ENCODE results near the gene ATP5F1D.
"Not testable (repeated sequence)": the region's sequence is repeated elsewhere in the genome, so short reads cannot be mapped to it uniquely, and the experiment has no call there.

Gene ATP5F1D

DNA sequence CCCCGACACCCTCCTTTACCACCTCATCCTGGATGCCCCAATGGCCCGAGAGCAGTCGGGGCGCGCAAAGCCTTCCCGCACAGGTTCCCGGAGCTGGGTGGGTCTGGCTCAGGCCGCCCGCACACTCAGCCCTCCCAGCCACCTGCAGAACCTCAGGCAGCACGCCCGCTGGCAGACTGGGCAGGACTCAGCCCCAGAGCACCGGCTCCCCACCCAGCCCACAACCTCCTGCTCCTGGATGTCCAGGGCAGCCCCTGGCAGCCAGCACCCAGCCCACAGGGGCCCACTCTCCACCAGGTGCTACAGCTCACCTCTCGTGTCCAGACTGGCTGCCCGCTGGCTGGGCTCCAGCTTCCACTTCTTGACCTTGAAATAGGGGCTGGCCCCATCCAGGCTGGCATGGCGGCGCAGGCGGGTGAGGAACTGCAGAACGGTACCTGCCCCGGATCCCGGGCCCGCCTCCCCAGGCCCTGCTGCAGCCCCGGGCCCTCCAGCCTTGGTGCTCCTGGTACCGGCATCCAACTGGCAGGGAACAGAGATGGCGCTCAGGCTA, 8.4 kb upstream of the ATP5F1D start:
- DNase-seq = no peak

DNA sequence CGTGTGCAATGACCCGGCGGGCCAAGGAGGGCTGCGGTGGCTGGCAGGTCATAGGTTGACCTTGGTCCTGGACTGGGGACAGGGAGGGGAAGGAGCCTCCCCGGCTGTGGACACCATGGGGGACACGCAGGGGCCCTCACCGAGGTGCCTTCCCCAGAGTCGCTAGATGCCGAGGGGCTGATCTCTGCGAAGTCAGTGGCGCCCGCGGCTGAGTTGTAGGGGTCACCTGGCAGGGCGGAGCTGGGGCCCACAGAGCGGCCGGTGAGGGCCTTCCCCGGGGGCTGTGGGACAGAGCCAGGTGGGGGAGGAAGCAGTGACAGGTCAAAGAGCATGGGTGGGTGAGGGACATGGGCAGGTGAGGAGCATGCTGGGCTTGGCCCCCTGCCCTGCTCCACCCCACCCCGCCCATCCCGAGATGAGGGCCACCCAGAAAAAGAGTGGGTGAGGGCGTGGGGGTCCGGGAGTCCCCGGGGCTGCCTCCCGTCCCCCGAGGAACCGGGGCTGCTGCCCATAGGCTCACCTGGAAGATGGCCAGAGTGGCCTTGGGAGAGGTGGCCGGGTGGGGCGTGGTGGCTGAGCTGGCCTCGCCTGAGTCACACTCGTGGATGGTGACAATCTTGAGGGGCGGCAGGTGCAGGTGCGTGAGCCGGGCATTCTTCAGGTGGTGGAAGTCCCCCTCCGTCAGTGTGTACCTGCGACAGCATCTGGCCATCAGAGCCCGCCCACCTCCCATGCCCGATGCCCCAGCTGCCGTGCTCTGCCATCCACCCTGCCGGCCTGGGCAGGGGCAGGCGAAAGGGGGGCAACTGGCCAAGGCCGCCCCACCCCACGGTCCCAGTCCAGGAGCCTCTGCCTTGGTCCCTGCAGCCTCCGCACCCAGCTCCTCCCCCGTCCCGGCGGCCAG, 7.2 kb upstream of the ATP5F1D start:
- DNase-seq = no peak

DNA sequence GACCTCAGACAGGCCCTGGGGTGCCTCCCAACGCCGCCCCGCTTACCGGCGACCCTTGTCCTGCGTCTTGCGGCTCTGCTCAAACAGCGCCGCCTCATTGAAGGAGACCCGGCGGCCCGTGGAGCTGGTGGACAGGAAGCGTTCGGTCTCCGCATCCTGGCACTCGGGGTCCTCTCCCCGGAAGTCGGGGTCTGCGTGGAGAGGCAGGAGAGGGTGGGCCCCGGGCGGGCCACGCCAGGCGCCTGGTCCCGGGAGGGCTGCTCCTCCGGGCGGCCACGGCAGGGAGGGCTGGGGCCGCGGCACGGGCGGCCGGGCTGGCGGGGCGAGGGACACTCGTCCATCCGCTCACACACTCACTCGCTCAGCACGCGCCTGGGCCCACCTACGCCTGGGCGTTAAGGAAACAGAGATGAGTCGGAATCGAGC, 6.6 kb upstream of the ATP5F1D start:
- no peak for DNase-seq

DNA sequence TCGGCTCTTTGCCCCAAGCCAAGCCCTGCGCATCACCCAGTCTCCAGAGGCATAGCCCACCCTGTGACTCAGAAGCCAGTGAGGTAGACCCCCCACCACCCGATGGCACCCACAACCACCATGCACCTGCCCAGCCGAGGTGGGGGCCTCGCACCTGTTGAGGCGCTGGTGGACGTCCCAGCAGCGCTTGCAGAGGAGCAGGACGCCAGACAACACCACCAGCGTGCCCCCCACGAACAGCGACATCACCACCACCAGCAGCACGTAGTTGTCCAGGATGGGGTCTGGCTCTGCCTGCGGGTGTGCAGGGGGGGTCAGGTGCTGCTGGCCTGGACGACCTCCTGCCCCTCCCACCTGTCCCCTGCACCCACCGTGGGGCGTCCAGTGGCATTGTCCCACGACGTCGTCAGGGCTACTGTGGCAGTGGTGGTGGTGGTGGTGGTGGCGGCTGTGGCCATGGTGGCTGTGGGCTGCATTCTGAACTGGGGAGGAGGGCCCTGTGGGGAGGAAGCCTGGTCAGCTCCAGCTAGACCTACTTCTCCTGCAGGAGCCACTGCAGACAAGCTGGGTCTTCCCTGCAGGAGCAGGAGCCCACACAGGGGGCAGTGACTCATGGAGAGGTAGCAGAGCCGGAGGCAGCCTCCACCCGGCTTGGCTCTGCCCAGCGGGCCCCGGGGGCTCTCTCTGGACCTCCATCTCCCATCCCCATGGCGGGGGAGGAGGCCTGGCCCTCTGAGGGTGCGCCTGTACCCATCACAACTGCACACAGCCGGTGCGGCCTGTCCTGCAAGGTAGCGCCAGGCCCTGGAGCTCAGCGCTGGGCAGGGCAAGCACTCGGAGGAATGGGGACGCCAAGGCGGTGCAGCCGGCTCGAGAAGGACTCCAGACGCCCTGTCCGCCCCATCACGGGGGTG, 5.7 kb upstream of the ATP5F1D start:
- no peak for DNase-seq

DNA sequence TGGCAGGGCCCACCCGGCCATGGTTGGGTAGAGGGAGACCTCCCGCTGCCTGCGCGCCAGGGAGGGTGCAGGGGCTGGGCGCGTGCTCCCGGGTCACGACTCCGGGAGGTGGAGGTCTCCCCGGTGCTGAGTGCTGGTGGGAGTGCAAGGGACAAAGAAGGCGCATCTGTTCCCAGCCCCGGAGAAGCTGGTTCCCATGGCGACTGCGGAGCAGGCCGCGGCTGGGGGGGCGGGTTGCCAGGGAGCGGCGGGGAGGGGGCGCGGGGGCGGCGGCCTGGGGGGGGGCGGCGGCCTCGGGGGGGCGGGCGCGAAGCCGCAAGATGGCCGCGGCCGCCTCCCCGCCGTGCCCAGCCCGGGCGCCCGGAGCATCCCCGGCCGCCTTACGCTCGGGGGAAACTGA, 5.0 kb upstream of the ATP5F1D start:
- peak; percentile 21 for DNase-seq

DNA sequence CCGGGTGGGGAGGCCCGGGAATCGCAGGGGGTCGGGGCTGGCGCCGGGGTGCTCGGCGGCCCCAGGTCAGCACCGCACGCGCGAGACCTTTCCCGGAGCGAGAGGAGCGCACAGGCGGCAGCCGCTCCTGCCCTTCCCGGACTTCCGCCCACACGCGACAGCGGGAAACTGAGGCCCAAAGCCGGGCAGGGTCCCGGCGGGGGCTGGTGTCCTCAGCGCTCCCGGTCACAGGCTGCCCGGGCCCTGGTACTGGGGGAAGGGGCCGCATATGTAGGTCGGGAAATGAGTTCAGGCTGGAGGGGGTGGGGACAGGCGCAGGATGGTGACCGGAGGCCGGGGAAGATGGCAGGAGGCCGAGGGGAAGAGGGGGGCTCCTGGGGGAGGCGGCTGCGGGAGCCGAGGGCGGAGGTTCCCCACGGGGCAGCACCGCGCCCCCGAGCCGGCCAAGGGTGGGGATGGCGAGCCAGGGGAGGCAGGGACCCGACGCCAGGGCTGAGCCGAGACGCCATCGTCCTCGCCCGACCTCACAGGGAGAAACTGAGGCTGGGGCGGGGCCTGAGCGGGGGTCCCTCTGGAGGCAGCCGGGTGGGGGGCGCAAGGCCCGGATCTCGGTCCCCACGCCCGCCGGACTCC, 4.4 kb upstream of the ATP5F1D start:
- no peak for DNase-seq

DNA sequence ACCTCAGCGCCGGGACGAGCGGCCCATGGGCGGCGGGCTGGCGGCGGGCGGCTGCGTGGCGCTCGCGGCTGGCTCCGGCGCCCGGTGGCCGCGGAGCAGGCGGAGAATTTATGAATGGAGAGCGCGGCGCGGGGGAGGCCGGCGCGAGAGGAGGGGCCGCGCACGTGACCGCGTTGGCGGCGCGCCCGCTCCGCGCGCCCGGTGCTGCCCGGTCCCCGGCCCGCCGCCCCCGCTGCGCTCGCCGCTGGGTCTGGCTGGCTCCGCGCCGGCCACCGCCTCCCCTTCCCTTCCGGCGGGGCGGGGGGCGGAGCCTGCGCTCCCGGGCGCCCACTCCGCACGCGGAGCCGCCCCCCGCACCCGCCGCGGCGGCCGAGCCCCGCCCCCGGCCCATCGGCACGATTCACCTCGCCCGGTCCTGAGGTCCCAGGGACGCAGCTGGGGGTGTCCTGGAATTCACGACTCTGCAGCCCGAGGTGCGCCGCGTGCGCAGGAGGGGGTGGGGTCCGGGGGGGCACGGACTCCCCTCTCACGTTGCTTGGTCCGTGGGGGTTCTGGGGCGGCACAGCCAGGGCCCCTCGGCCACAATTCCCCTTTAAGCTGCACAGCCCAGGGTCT, 3.7 kb upstream of the ATP5F1D start, which contains the start of gene CBARP:
Gene CBARP, minus strand, starts transcription at position 252 of the 615 bp plus-strand sequence. CDS start 1,905 bp downstream, outside the sequence.
- DNase-seq = peak; percentile 16

DNA sequence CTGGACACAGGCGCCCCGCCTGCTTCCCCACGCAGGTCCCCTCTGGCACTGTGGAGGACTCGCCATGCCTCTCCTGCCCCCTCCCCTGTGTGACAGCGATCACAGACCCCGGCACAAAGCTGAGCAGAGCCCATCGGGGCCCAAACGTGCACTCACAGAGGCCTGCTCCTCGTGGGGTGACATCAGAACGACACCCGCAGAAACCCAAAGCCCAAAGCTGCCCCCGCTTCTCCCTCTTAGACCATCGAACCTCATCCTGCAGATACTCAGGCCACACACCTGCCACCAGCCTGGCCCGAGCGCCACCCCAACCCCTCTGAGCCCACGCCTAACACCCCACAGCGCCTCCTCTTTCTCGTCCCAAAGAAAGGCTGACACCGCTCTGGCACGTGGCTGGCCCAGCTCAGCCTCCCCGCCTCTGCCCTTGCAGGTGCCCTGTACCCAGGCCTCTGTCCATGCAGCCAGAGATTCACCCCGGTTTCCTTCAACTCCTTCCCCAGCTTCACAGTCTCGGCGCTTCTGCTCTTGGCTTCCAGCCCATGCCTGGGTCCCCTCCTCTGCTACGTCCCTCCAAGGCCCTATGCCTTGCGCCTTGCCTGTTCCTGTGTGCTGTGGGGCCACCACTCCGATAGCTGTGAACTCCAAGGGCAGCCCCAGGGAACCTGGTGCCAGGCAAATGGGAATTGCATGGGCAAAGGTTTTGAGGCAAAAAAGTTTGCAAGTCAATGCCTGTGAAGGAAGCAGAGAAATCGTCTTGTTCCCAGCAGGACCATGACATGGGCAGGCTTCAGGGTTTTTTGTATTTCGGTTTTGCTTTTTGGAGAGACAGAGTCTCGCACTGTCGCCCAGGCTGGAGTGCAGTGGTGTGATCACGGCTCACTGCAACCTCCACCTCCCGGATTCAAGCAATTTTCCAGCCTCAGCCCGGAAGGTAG, 2.9 kb upstream of the ATP5F1D start:
- no peak for DNase-seq

DNA sequence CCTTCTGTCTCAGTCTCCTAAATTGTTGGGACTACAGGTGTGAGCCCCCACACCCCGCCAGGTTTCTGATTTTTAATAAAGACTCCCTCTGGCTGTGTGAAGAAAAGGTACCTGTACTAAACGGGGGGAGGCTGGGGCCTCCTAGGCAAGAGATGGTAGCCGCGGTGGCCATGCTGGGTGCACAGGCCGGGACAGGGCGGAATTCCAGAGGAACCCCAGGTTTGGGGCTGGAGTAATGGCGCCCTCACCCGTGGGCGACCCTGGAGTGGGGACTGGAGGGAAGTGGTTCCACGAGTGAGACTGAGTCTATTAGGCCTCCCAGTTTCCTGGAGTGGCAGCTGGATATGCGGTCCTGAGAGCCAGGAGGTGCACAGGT, 2.1 kb upstream of the ATP5F1D start:
- DNase-seq = no peak

DNA sequence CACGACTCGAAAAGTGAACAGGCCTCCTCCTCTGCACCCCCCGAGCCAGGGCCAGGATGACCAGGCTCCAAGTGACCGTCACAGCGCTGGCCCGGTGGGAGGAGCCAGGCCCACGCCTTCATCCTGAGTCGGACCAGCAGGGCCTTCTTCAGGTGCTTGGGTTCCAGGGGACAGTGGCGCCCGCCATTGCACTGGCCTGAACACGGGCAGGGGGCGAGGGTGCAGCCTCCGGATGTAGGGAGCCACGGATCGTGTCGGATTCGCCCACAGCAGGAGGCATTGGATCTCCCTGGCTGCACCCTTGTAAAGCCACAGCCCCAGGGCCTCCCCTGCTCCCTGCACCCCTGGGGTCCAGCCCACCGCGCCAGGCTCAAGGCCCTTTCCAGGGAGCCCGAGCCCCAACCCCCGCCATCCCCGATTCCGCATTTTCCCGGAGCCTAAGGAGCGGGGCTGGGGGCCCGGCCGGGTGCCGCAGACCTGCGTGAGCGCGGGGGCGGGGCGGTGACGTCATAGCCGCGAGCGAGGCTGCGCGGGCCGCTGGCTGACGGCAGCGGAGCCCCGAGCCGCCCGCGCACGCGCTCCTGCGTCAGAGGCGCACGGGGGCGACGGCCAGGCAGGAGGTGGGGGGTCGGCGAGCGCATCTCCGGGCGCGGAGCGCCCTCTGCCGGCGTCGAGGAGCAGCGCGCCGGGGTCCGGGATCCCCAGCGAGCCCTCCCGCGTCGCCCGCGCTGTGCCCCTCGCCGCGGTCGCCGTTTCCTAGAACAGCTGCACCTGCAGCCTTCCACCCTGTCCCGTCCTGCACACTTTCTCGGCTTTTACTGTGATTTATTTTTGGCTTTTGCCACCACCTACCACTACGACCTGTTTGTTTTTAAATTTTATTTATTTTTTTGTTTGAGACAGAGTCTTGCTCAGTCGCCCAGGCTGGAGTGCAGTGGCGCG, 1.5 kb upstream of the ATP5F1D start:
- DNase-seq = peak; percentile 83

DNA sequence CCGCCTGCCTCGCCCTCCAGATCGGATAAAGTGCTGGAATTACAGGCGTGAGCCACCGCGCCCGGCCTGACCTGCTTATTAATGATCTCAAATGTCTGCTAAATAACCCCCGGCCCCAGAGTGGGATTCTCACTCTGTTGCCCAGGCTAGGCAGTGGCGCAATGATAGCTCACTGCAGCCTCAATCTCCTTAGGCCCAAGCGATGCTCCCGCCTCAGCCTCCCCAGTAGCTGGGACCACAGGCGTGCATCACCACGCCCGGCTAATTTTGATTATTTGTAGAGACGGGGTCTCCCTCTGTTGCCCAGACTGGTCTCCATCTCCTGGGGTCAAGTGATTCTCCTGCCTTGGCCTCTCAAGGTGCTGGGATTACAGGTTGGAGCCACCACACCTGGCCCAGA, 626 bp upstream of the ATP5F1D start:
- no peak for DNase-seq

DNA sequence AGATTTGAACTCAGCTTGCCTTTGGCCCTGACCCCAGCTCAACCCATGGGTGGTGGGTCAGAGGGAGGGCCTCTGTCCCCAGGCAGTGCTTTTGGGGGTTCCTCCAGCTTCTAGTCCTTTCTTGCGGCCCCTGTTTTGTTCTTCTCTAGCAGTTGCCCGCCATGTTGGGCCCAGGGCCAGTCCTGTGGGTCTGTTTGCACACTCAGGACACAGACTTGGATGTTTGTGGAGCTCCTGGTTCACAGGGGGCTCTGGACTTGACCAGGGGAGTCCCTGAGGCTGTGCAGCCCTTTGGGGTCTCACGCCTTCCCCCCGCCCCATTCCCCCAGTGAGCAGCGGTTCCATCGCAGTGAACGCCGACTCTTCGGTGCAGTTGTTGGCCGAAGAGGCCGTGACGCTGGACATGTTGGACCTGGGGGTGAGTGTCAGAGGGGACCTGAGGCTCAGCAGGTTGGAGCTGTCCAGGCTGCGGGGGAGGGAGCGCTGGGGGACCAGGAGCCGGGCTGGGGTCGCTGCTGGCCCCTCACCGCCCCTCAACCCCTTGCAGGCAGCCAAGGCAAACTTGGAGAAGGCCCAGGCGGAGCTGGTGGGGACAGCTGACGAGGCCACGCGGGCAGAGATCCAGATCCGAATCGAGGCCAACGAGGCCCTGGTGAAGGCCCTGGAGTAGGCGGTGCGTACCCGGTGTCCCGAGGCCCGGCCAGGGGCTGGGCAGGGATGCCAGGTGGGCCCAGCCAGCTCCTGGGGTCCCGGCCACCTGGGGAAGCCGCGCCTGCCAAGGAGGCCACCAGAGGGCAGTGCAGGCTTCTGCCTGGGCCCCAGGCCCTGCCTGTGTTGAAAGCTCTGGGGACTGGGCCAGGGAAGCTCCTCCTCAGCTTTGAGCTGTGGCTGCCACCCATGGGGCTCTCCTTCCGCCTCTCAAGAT, 2.5 kb downstream of the ATP5F1D start:
- DNase-seq = peak; percentile 37

DNA sequence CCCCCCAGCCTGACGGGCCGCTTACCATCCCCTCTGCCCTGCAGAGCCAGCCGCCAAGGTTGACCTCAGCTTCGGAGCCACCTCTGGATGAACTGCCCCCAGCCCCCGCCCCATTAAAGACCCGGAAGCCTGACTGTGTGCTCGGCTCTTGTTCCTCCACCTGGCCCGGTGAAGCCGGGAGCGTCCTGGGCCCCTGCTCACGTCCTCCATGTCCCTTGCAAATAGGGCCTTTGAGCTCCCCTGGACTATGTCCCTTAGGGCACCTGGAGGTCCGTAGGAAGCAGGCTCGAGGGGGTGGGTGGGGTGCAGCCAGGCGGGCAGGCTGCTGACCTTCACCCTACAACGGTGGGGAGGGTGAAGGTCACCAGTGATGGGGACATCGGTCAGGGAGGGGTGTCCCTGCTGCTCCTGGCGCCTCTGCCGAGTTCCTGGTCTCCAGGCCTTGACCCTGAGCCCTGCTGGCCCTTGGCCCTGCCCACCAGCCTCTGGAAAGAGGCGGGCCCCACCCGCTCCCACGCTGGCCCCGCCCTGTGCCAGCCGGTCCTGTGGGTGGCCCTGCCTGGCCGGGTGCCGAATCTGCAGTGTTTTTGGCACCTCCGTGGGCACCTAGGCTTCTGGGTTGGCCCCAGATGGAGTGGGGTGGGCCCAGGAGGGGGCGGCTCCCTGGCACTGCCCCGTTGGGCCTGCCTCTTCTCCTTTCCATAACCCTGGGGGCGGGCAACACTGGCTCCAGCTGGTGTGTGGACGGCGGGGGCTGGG, 3.3 kb downstream of the ATP5F1D start:
- DNase-seq = no peak

DNA sequence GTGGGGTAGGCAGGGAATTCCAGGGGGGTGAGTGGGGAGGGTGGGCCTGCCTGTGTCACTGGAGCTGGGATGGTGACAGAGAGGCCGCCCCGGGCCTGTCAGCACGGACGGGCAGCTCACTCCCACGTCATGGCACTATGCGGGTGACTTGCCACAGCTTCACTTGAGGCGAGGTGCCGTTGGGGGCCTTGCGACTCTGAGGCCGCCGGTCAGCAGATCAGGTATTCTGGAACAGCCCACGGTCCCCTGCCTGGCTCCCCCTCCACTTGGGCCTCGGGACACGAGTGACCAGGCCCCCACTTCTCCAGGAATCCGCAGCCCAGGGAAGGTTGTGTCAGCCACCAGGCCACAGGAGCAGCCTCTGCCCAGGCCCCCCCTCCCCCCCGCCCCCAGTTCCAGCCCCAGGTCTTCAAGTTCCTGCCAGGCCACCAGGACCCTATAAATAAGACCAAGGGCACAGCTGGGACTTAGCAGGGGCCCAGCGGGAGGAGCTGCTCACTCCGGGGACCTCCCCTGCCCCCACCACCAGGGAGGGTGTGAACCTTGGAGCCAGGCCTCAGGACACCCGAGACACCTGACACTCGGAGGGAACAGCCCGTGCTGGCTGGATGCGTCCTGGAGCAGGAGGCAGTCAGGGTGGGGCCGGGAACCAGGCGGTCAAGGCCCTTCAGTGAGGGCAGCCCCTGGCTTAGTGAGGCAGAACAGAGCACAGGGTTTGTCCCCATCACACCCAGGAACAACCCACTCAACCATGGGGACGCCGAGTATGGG, 4.1 kb downstream of the ATP5F1D start:
- DNase-seq = no peak

DNA sequence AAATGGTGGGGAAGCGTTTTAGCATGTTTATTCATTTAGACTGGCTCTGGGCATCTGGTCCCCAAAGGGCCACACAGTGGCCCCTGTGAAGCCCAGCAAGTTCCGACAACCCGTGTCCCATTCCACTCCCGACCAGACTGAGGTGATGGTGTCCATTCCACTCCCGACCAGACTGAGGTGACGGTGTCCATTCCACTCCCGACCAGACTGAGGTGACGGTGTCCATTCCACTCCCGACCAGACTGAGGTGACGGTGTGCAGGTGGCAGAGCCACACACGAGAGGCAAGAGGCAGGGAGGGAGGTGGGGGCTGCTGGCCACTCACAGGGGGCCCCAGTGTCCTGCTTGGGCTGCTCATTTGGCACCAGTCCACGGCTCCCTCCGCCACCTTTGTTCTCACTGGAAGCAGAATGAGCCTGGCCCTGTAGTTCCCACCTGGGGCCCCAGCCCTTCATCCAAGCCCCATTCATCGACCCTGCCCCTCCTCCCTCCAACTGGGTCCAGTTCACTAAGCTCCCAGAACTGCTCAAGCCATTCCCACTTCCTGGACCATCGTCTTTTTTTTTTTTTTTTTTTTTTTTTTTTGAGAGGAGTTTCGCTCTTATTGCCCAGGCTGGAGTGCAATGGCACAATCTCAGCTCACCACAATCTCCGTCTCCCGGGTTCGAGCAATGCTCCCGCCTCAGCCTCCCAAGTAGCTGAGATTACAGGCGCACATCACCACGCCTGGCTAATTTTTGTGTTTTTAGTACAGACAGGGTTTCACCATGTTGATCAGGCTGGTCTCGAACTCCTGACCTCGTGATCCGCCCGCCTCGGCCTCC, 4.9 kb downstream of the ATP5F1D start:
- not testable (repeated sequence) for DNase-seq

DNA sequence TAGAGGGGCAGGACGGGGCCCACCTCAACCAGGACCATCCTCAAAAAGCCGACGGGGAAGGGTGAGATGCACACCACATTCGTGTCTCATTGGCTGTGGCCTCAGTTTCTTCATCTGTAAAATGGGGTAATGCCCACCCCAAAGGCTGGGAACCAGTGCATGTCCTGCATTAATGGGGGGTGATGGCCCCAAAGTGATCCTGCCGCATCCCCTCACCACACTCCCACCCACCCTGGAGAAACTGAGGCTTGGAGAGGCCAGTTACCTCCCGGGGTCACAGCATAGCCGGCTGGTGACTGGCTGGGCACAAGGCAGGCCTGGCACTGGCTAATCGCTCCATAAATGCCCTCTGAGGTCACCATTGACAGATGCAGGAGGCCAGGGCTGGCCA, 6.2 kb downstream of the ATP5F1D start:
- DNase-seq = no peak

Measured in NCI-H146 (cell line).